HG03025 (cell line): ENCODE measurements around the gene ATRN.

Experiments used
- ATAC-seq: cut with Tn5 transposase; IDR thresholded peaks from one replicate; pipeline ENCODE4 v1.9.1; 2021; ENCODE audit warnings: mild to moderate bottlenecking, moderate library complexity; ENCODE audit not compliant: unreplicated experiment, low FRiP score

ATRN gene

GRCh38 chr20:3652676-3653596, 182.1 kb downstream of the ATRN start:
- ATAC-seq = no peak

- ATAC-seq = no peak
Observed at GRCh38 chr20:3653921-3654320, 183.1 kb downstream of the ATRN start.

- ATAC-seq = no peak
Observed at GRCh38 chr20:3654326-3655130, 183.7 kb downstream of the ATRN start.

- ATAC-seq = no peak
Observed at GRCh38 chr20:3655131-3655405, 184.2 kb downstream of the ATRN start.

- ATAC-seq = no peak
Observed at GRCh38 chr20:3658019-3658715, 187.3 kb downstream of the ATRN start.

GRCh38 chr20:3658716-3659491, 188.1 kb downstream of the ATRN start:
- peak; percentile 83 for ATAC-seq

GRCh38 chr20:3659492-3660261, 188.9 kb downstream of the ATRN start:
- ATAC-seq = no peak

- no peak for ATAC-seq
Observed at GRCh38 chr20:3660262-3661059, 189.6 kb downstream of the ATRN start.

- no peak for ATAC-seq
Observed at GRCh38 chr20:3661060-3661813, 190.4 kb downstream of the ATRN start.

- no peak for ATAC-seq
Observed at GRCh38 chr20:3661814-3662665, 191.2 kb downstream of the ATRN start.

GRCh38 chr20:3663031-3663701, 192.3 kb downstream of the ATRN start, which contains the start of gene GFRA4:
Gene GFRA4 (minus strand): TSS chr20:3663399. CDS start chr20:3663399, 0 bp downstream.
- ATAC-seq = no peak

- ATAC-seq = no peak
Observed at GRCh38 chr20:3663858-3664257, 193.0 kb downstream of the ATRN start.

GRCh38 chr20:3667434-3668037, 196.7 kb downstream of the ATRN start:
- ATAC-seq = no peak

GRCh38 chr20:3669710-3670367, 199.0 kb downstream of the ATRN start:
- ATAC-seq = no peak

- no peak for ATAC-seq
Observed at GRCh38 chr20:3670511-3670910, 199.7 kb downstream of the ATRN start.

GRCh38 chr20:3670945-3671344, 200.1 kb downstream of the ATRN start:
- ATAC-seq = no peak
